ENCODE data around the gene NUS1.
"Not testable (repeated sequence)": the region's sequence is repeated elsewhere in the genome, so short reads cannot be mapped to it uniquely, and the experiment has no call there.

NUS1 gene

DNA sequence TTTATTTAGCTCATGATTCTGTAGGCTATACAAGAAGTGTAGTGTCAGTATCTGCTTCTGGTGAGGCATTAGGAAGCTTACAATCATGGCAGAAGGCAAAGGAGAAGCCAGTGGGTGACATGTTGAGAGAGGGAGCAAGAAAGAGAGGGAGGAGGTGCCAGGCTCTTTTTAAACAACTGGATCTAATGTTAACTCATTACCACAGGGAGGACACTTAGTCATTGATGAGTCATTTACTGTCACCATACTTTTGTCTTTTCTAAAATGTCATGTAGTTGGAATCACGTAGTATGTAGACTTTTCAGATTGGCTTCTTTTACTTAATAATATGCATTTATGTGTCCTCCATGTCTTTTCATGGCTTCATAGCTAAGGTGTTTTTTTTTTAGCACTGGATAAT lies 58.1 kb downstream of the NUS1 start:
- Mint-ChIP-seq H3K4me3 (no peak overlapping the region), H3K27ac (no peak overlapping the region), H3K27me3 (peaks cover 28 to 32% of the 10 kb centered on the region in 2 donors), H3K9me3 (peaks cover 0 to 3% of the 10 kb centered on the region in 2 donors), H3K36me3 (ENCODE audit: insufficient read depth) (no peaks in the 10 kb centered on the region), H3K4me1 (ENCODE audit: low read depth in 2 of 2) (no peaks in the 10 kb centered on the region)
- DNase-seq (no peak), ATAC-seq (replicated peaks) (no peak)

DNA sequence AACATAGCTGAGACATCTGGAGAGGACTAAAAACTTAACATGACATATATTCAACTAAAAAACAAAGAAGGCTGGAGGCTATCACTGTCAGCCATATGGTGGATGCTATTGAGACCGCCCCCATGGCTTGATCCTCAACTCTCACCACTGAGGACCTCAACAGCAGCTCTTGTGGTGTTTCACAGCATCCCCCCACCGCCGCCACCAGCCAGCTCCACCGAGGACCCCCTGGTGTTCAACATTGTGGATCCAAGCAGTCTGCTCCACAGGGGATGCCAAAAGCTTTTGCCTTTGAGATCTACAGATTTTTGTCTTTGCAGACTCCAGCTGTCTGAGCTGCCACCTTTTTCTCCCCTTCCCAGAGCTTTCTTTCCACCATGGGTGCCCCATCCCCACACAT lies 64.6 kb downstream of the NUS1 start:
- Mint-ChIP-seq H3K27me3 (peaks cover 16 to 41% of the 10 kb centered on the region in 2 donors), H3K4me1 (ENCODE audit: low read depth in 2 of 2) (no peaks in the 10 kb centered on the region), H3K36me3 (ENCODE audit: insufficient read depth) (no peaks in the 10 kb centered on the region), H3K27ac (no peak overlapping the region), H3K4me3 (no peak overlapping the region), H3K9me3 (peaks cover 0 to 3% of the 10 kb centered on the region in 2 donors)
- DNase-seq, result no peak
- ATAC-seq (replicated peaks), result no peak

DNA sequence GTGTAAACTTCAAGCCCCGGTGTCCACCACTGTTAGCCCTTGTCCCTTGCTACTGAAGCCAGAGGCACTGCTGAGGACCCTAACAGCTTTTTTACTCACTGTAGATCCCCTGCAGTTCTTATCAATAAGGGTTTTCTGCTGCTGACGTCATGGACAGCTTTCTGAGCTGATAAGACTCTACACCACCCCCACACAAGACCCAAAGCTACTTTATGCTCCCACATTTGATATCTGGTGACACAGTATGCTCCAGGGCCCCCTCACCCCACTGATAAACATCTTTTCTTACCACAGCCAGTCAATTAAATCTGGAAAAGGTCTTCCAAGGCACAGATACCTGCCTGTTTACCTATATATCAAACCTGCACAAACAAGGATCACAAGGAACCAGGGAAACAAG lies 65.3 kb downstream of the NUS1 start:
- Mint-ChIP-seq H3K36me3 (ENCODE audit: insufficient read depth) (no peaks in the 10 kb centered on the region), H3K4me3 (no peak overlapping the region), H3K4me1 (ENCODE audit: low read depth in 2 of 2) (no peaks in the 10 kb centered on the region), H3K27ac (no peak overlapping the region), H3K9me3 (peaks cover 0 to 3% of the 10 kb centered on the region in 2 donors), H3K27me3 (peaks cover 16 to 41% of the 10 kb centered on the region in 2 donors)
- ATAC-seq (replicated peaks) (no peak), DNase-seq (no peak)

DNA sequence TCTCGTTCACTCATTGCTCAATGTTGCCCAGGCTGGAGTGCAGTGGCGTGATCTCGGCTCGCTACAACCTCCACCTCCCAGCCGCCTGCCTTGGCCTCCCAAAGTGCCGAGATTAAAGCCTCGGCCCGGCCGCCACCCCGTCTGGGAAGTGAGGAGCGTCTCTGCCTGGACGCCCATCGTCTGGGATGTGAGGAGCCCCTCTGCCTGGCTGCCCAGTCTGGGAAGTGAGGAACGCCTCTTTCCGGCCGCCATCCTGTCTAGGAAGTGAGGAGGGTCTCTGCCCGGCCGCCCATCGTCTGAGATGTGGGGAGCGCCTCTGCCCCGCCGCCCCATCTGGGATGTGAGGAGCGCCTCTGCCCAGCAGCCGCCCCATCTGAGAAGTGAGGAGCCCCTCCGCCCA lies 75.4 kb downstream of the NUS1 start:
- not testable (repeated sequence) for H3K27ac Mint-ChIP-seq; H3K27me3 Mint-ChIP-seq; ATAC-seq (replicated peaks); DNase-seq; H3K4me1 Mint-ChIP-seq (ENCODE audit: low read depth in 2 of 2); H3K36me3 Mint-ChIP-seq (ENCODE audit: insufficient read depth); H3K4me3 Mint-ChIP-seq
- H3K9me3 Mint-ChIP-seq, result peaks cover 6 to 11% of the 10 kb centered on the region in 2 donors

Measured in effector memory CD8-positive, alpha-beta T cell (primary cell).